GM13976 (cell line): ENCODE data around the gene HEPHL1.

Source experiments
- DNase-seq: peaks from one replicate; pipeline ENCODE4 v3.0.0; 2012; ENCODE audit warnings: low spot score
- in situ Hi-C: fragments of 300-500 bp; cut with MboI; formaldehyde crosslinking; loops from one replicate; pipeline ENCODE4 v1.12.0; 2022; ENCODE audit warnings: low sequenced_read_pairs, mixed read lengths, inconsistent platforms; ENCODE audit not compliant: unreplicated experiment
- TF ChIP-seq, protein P1 (sequence below): IDR thresholded peaks from 2 replicates; pipeline ENCODE4 v1.5.1; 2012; ENCODE audit warnings: borderline replicate concordance, mild to moderate bottlenecking; ENCODE audit not compliant: insufficient read depth; ENCODE audit errors: extremely low read depth, missing control alignments, control extremely low read depth

Gene HEPHL1

DNA sequence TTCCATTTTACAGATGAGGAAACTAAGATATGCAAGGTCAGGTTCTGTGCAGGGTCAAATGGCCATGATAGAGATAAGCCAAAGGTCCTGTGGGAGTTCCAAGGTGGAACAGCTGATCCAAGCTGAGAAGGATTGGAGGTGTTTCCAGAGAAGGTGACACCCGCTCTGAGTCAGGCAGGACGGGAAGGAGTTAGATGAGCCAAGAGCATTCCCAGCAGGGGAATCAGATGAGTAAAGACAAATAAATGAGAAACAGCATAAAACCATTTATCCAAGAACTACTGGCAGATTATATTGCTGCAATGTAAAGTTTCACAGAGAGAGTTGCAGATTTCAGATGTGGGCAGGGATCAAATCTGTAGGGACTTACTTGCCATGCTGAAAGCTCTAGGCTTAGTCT is 18.9 kb upstream of the HEPHL1 start:
- DNase-seq, result no peak
- in situ Hi-C loops, result no loop called here

DNA sequence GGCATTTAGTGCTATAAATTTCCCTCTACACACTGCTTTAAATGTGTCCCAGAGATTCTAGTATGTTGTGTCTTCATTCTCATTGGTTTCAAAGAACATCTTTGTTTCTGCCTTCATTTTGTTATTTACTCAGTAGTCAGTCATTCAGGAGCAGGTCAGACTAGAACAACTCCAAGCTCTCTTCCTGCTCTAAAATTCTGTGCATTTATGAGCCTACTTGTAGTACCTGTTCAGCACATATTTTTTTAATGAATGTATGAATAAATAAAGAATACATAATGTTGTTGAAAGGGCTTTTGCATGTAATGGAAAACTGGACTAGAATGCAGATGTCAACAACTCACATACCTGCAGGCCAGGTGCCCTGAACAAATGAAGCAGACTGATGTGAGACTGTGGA is 13.7 kb upstream of the HEPHL1 start:
- DNase-seq, result no peak
- TF ChIP-seq, protein P1, sequence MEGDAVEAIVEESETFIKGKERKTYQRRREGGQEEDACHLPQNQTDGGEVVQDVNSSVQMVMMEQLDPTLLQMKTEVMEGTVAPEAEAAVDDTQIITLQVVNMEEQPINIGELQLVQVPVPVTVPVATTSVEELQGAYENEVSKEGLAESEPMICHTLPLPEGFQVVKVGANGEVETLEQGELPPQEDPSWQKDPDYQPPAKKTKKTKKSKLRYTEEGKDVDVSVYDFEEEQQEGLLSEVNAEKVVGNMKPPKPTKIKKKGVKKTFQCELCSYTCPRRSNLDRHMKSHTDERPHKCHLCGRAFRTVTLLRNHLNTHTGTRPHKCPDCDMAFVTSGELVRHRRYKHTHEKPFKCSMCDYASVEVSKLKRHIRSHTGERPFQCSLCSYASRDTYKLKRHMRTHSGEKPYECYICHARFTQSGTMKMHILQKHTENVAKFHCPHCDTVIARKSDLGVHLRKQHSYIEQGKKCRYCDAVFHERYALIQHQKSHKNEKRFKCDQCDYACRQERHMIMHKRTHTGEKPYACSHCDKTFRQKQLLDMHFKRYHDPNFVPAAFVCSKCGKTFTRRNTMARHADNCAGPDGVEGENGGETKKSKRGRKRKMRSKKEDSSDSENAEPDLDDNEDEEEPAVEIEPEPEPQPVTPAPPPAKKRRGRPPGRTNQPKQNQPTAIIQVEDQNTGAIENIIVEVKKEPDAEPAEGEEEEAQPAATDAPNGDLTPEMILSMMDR, result no peak
- in situ Hi-C loops, result no loop called here

More for the DNA sequence above, 18.9 kb upstream of the HEPHL1 start:
- TF ChIP-seq, protein P1, result no peak

DNA sequence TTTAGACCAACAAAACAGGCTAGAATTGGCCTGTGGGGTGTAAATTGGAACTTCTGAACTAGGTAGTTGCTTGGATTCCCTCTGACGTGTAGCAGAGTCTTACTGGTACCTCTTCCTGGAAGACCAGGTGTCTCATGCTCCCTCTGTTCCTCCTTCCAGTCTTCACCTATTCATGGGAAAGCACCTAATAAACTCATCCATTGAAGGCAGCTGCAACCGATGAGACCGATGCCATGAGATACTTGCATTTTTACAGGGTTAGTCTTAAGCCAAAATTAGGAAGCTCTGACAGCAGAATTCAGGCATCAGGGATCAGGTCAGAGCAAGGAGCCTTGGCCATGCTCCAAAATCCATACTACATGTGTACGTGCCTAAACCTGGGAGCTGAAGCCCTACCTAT is 13.2 kb upstream of the HEPHL1 start:
- in situ Hi-C loops, result no loop called here
- no peak for DNase-seq
- TF ChIP-seq, protein P1, result no peak

DNA sequence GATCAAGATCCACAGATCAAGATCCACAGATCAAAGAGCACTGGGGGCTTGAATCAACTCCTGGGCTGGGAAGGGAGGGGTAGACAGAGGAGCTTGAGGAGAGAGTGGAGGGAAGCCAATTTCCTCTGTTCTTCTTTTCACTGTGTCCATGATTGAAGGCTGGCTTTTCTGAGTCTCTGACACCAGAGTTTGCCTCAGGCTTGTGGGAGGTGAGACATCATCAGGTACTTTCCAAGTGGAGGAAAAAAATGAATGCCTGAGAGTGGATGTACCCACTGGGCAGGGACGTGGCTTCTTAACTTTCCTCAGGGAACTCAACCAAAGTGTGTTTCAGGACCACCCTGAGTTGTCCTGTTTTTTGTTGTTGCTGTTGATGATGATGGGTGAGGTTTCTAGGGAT is 11.0 kb upstream of the HEPHL1 start:
- DNase-seq, result no peak
- TF ChIP-seq, protein P1, result no peak
- in situ Hi-C loops, result no loop called here

DNA sequence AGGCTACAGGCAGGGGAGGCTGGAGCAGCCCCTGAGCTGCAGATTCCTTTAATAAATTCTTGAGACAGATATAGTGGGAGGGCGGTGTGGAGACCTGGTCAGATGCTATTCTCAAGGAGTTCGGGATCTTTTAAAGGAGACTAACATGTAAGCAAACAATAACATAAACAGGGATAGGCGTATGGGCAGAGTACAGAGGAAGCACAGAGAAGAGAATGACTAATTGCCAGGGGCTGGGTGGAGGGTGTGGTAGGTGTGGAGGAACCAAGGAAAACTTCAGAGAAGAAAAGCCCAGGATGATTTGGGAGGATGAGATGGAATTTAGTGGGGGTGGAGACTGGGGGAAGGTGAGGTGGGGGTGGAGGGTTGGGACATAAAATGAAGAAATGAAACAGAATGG is 9.7 kb upstream of the HEPHL1 start:
- TF ChIP-seq, protein P1, result no peak
- DNase-seq, result no peak
- in situ Hi-C loops, result no loop called here

DNA sequence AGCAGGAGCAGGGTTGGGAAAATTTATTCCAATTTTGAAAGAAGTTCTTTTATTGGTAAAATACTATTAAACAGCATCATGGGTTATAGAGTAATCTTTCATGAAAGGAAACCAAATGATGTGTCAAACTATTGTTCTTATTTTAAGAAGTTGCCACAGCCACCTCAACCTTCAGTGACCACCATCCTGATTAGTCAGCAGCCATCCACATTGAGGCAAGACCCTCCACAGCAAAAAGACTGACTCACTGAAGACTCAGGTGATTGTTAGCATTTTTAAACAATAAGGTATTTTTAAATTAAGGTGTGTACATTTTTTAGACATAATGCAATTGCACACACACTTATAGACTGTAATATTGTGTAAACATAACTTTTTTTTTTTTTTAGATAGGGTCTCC is 3.7 kb upstream of the HEPHL1 start:
- DNase-seq, result no peak
- TF ChIP-seq, protein P1, result no peak
- in situ Hi-C loops, result no loop called here

DNA sequence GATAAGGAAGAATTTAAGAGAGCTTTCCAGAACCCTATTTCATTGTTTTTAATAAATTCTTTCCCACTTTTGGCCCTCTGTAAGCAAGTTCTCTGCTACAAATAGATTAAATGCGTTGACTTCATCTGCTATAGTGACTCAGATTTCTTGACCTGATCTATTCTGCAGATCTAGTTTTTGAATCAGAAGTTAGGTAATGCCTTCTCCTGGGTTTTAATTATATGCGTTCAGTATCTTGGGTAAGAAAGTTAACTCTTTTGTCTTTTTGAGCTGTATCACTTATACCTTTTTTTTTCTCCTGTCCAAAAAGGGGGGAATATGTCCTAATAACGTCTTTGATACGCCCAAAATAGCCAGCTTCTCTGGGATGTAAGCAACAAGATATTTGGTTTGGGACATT is 2.4 kb upstream of the HEPHL1 start:
- no peak for DNase-seq

More for the DNA sequence above, 2.4 kb upstream of the HEPHL1 start:
- TF ChIP-seq, protein P1, result no peak
- in situ Hi-C loops, result no loop called here
